GM23338 (cell line): Measurements from ENCODE around the gene CEACAM16. TPM values are rescaled to one million over a fixed set of nuclear protein-coding genes. Genes with fewer than 3 reads are reported as not detected.

Experiments
- ATAC-seq: fragments of 200-7000 bp; cut with Tn5 transposase; 3 replicates; pipeline ENCODE4 v1.9.1; 2020
- DNase-seq: peaks from one replicate; pipeline ENCODE4 v3.0.0-alpha.2; 2015; ENCODE audit warnings: low spot score
- H2AFZ ChIP-seq: fragments of 200-600 bp; sonication (generic); 2 replicates; pipeline ENCODE4 v1.8.0; 2016; ENCODE audit warnings: antibody characterized with exemption, mild to moderate bottlenecking, moderate library complexity
- H3F3A ChIP-seq: fragments of 200-600 bp; sonication (generic); replicated peaks from 2 replicates; pipeline ENCODE4 v1.8.0; 2017; ENCODE audit warnings: antibody characterized with exemption, mixed run types, low read depth
- H3K27ac ChIP-seq: fragments of 200-600 bp; sonication (generic); 2 replicates; pipeline ENCODE4 v1.6.1; 2016; ENCODE audit warnings: low read depth
- H3K27me3 ChIP-seq: fragments of 200-600 bp; sonication (generic); 2 replicates; pipeline ENCODE4 v1.8.0; 2016; ENCODE audit warnings: mild to moderate bottlenecking, mixed run types, moderate library complexity; ENCODE audit not compliant: insufficient read depth
- H3K36me3 ChIP-seq: fragments of 200-600 bp; sonication (generic); 2 replicates; pipeline ENCODE4 v1.8.0; 2016; ENCODE audit warnings: mild to moderate bottlenecking; ENCODE audit not compliant: insufficient read depth
- H3K4me1 ChIP-seq: fragments of 200-600 bp; sonication (generic); 2 replicates; pipeline ENCODE4 v1.8.0; 2016; ENCODE audit warnings: mild to moderate bottlenecking, moderate library complexity; ENCODE audit not compliant: insufficient read depth
- H3K4me2 ChIP-seq: fragments of 200-600 bp; sonication (generic); 2 replicates; pipeline ENCODE4 v1.7.1; 2017; ENCODE audit warnings: mixed run types
- H3K4me3 ChIP-seq: fragments of 200-600 bp; sonication (generic); 2 replicates; pipeline ENCODE4 v1.6.1; 2016; ENCODE audit warnings: mixed run types
- H3K79me2 ChIP-seq: fragments of 200-600 bp; sonication (generic); replicated peaks from 2 replicates; pipeline ENCODE4 v1.8.0; 2017; ENCODE audit warnings: mild to moderate bottlenecking; ENCODE audit not compliant: insufficient read depth
- H3K9me2 ChIP-seq: fragments of 200-600 bp; sonication (generic); 2 replicates; pipeline ENCODE4 v1.8.0; 2017; ENCODE audit not compliant: insufficient read depth
- H4K20me1 ChIP-seq: fragments of 200-600 bp; sonication (generic); replicated peaks from 2 replicates; pipeline ENCODE4 v1.8.0; 2017; ENCODE audit warnings: mild to moderate bottlenecking; ENCODE audit not compliant: insufficient read depth
- H3K27ac Mint-ChIP-seq: 2 replicates; pipeline ENCODE4 v1.8.0; 2020; ENCODE audit warnings: inconsistent platforms, mild to moderate bottlenecking, moderate library complexity, mixed read lengths
- H3K27me3 Mint-ChIP-seq: 3 replicates; pipeline ENCODE4 v1.8.0; 2022; ENCODE audit warnings: low read depth, mild to moderate bottlenecking, moderate library complexity, mixed read lengths, inconsistent platforms; ENCODE audit not compliant: insufficient read depth, poor library complexity
- H3K36me3 Mint-ChIP-seq: 3 replicates; pipeline ENCODE4 v1.8.0; 2021; ENCODE audit warnings: low read depth, mild to moderate bottlenecking, inconsistent platforms, moderate library complexity, mixed read lengths
- H3K4me1 Mint-ChIP-seq: 3 replicates; pipeline ENCODE4 v1.8.0; 2020; ENCODE audit warnings: mild to moderate bottlenecking, inconsistent platforms, mixed read lengths
- H3K4me3 Mint-ChIP-seq: 3 replicates; pipeline ENCODE4 v1.8.0; 2021; ENCODE audit warnings: moderate library complexity, mild to moderate bottlenecking, inconsistent platforms, mixed read lengths
- H3K9me3 Mint-ChIP-seq: 3 replicates; pipeline ENCODE4 v1.8.0; 2020; ENCODE audit warnings: moderate library complexity, mild to moderate bottlenecking, inconsistent platforms, mixed read lengths
- CREB1 ChIP-seq: fragments of 250-450 bp; sonication (Bioruptor Pico); IDR thresholded peaks from 2 replicates; pipeline ENCODE4 v1.5.0; 2020; ENCODE audit warnings: low read depth, mild to moderate bottlenecking, moderate library complexity
- EZH2phosphoT487 ChIP-seq: fragments of 200-600 bp; sonication (generic); IDR thresholded peaks from one replicate; pipeline ENCODE4 v1.8.1; 2018; ENCODE audit warnings: antibody characterized with exemption; ENCODE audit not compliant: unreplicated experiment
- JUNB ChIP-seq: IDR thresholded peaks from one replicate; pipeline ENCODE4 v1.6.1; 2016; ENCODE audit warnings: antibody characterized with exemption; ENCODE audit not compliant: unreplicated experiment
- STAT1 ChIP-seq: IDR thresholded peaks from one replicate; pipeline ENCODE4 v1.6.1; 2016; ENCODE audit warnings: antibody characterized with exemption; ENCODE audit not compliant: unreplicated experiment
- ZNF114 ChIP-seq: fragments of 250-450 bp; sonication (Bioruptor Pico); IDR thresholded peaks from 2 replicates; pipeline ENCODE4 v1.5.0; 2020; ENCODE audit warnings: mild to moderate bottlenecking, moderate library complexity
- ZNF331 ChIP-seq: fragments of 250-450 bp; sonication (Bioruptor Pico); IDR thresholded peaks from 2 replicates; pipeline ENCODE4 v1.5.0; 2020; ENCODE audit warnings: low read depth, mild to moderate bottlenecking, moderate library complexity
- polyA plus RNA-seq: library from polyadenylated mRNA; unstranded; fragments of >200 nt; fragmentation: Nextera tagmentation; extraction: Ambion mirVana; gene quantifications from 2 replicates; pipeline ENCODE4 v1.2.1, GENCODE V29; 2016
- total RNA-seq: library from RNA; depleted of rRNA; stranded (reverse); fragments of >200 nt; shearing (Covaris generic); gene quantifications from 2 replicates; pipeline ENCODE4 v1.2.3, GENCODE V29; 2014
- TF ChIP-seq, protein P1 (sequence below): IDR thresholded peaks from 2 replicates; pipeline ENCODE4 v1.6.1; 2016; ENCODE audit warnings: antibody characterized with exemption
- TF ChIP-seq, protein P2 (sequence below): fragments of 250-450 bp; sonication (Bioruptor Pico); IDR thresholded peaks from 2 replicates; pipeline ENCODE4 v1.5.0; 2020; ENCODE audit warnings: mild to moderate bottlenecking, moderate library complexity
- TF ChIP-seq, protein P3 (sequence below), 2 experiments: fragments of 200-600 bp in 1 of 2; sonication (generic) in 1 of 2; conservative IDR thresholded peaks; 2 replicates each; pipeline versions ENCODE4 v1.5.1 to v1.6.1; 2016 to 2017; ENCODE audit warnings: antibody characterized with exemption in 2 of 2, low read depth in 2 of 2, mild to moderate bottlenecking in 2 of 2, moderate library complexity in 1 of 2

CEACAM16 gene
- total and polyA plus RNA-seq, 2 experiments from 2014 or later: not detected

DNA sequence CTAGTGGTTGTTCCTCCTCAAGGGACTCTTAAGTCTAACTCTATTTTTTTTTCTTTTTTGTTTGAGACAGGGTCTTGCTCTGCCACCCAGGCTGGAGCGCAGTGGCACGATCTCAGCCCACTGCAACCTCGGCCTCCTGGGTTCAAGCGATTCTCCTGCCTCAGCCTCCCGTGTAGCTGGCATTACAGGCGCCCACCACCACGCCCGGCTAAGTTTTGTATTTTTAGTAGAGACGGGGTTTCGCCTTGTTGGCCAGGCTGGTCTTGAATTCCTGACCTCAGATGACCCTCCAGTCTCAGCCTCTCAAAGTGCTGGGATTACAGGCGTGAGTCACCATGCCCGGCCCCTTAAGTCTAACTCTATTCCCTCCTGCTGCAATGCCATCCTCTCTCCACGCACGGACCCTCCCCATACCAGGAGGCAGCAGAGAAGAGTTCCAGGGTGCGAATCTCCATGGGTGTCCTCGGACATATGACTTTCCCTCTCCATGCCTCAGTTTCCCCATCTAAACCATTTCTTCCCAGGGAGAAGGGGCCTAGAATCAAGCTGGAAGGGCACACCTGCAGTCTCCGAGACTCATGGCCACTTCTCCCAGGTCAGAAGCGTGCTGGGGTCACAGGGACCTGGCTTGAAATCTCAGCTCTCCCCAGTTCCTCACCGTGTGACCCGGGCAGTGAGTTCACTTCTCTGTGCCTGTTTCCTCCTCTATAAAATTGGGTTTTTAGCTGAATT is 43.5 kb downstream of the CEACAM16 start (continued):
- TF ChIP-seq ZNF114 (CRISPR knock-in tag) (no peak), ZNF331 (no peak)
- TF ChIP-seq, protein P1, sequence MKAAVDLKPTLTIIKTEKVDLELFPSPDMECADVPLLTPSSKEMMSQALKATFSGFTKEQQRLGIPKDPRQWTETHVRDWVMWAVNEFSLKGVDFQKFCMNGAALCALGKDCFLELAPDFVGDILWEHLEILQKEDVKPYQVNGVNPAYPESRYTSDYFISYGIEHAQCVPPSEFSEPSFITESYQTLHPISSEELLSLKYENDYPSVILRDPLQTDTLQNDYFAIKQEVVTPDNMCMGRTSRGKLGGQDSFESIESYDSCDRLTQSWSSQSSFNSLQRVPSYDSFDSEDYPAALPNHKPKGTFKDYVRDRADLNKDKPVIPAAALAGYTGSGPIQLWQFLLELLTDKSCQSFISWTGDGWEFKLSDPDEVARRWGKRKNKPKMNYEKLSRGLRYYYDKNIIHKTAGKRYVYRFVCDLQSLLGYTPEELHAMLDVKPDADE: no peak

DNA sequence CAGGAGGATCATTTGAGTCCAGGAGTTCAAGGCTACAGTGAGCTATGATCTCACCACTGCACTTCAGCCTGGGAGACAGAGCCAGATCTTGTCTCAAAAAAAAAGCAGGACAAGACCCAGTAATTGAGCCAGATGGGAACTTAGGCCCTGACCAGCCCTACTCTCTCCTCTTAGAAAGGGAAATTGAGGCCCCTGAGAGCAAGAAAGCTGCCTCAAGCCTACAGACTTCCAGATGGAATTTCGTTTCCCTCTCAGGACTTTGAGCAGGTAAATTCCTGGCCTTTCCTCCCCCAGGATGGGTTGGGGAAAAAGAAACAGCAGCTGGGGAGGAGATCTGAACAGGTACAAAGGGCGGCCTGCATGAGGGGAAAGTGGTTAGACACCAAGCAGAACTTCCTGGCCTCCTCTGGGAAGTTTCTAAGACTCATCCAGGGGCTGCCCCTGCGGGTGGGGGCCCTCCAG is 46.0 kb downstream of the CEACAM16 start:
- Histone ChIP-seq H2AFZ (no peak overlapping the region), H4K20me1 (no peaks in the 10 kb centered on the region), H3K4me3 (no peak overlapping the region), H3K9me2 (no peaks in the 10 kb centered on the region), H3K36me3 (no peaks in the 10 kb centered on the region), H3K4me2 (no peak overlapping the region), H3K27ac (no peak overlapping the region), H3K79me2 (no peaks in the 10 kb centered on the region), H3K4me1 (no peaks in the 10 kb centered on the region; the same call in 1 of the 2 replicates), H3F3A (peaks cover 3% of the 10 kb centered on the region; the same call in 1 of the 2 replicates), H3K27me3 (peaks cover 48% of the 10 kb centered on the region)
- no peaks in the 10 kb centered on the region; the same call in 2 of the 3 replicates for H3K9me3 Mint-ChIP-seq
- H3K4me3 Mint-ChIP-seq: no peak overlapping the region
- peaks cover 37% of the 10 kb centered on the region for H3K27me3 Mint-ChIP-seq
- ATAC-seq (no peak), DNase-seq (no peak)
- no peak overlapping the region for H3K27ac Mint-ChIP-seq
- H3K4me1 Mint-ChIP-seq: peaks cover 18% of the 10 kb centered on the region; the same call in 2 of the 3 replicates
- peaks cover 4% of the 10 kb centered on the region; the same call in 1 of the 3 replicates for H3K36me3 Mint-ChIP-seq
- TF ChIP-seq, protein P1: no peak
- TF ChIP-seq, protein P2, sequence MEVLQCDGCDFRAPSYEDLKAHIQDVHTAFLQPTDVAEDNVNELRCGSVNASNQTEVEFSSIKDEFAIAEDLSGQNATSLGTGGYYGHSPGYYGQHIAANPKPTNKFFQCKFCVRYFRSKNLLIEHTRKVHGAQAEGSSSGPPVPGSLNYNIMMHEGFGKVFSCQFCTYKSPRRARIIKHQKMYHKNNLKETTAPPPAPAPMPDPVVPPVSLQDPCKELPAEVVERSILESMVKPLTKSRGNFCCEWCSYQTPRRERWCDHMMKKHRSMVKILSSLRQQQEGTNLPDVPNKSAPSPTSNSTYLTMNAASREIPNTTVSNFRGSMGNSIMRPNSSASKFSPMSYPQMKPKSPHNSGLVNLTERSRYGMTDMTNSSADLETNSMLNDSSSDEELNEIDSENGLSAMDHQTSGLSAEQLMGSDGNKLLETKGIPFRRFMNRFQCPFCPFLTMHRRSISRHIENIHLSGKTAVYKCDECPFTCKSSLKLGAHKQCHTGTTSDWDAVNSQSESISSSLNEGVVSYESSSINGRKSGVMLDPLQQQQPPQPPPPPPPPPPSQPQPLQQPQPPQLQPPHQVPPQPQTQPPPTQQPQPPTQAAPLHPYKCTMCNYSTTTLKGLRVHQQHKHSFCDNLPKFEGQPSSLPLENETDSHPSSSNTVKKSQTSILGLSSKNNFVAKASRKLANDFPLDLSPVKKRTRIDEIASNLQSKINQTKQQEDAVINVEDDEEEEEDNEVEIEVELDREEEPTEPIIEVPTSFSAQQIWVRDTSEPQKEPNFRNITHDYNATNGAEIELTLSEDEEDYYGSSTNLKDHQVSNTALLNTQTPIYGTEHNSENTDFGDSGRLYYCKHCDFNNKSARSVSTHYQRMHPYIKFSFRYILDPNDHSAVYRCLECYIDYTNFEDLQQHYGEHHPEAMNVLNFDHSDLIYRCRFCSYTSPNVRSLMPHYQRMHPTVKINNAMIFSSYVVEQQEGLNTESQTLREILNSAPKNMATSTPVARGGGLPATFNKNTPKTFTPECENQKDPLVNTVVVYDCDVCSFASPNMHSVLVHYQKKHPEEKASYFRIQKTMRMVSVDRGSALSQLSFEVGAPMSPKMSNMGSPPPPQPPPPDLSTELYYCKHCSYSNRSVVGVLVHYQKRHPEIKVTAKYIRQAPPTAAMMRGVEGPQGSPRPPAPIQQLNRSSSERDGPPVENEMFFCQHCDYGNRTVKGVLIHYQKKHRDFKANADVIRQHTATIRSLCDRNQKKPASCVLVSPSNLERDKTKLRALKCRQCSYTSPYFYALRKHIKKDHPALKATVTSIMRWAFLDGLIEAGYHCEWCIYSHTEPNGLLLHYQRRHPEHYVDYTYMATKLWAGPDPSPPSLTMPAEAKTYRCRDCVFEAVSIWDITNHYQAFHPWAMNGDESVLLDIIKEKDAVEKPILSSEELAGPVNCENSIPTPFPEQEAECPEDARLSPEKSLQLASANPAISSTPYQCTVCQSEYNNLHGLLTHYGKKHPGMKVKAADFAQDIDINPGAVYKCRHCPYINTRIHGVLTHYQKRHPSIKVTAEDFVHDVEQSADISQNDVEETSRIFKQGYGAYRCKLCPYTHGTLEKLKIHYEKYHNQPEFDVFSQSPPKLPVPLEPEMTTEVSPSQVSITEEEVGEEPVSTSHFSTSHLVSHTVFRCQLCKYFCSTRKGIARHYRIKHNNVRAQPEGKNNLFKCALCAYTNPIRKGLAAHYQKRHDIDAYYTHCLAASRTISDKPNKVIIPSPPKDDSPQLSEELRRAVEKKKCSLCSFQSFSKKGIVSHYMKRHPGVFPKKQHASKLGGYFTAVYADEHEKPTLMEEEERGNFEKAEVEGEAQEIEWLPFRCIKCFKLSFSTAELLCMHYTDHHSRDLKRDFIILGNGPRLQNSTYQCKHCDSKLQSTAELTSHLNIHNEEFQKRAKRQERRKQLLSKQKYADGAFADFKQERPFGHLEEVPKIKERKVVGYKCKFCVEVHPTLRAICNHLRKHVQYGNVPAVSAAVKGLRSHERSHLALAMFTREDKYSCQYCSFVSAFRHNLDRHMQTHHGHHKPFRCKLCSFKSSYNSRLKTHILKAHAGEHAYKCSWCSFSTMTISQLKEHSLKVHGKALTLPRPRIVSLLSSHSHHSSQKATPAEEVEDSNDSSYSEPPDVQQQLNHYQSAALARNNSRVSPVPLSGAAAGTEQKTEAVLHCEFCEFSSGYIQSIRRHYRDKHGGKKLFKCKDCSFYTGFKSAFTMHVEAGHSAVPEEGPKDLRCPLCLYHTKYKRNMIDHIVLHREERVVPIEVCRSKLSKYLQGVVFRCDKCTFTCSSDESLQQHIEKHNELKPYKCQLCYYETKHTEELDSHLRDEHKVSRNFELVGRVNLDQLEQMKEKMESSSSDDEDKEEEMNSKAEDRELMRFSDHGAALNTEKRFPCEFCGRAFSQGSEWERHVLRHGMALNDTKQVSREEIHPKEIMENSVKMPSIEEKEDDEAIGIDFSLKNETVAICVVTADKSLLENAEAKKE (CRISPR knock-in tag): no peak
- no peak for TF ChIP-seq CREB1
- TF ChIP-seq ZNF114 (CRISPR knock-in tag): no peak
- TF ChIP-seq EZH2phosphoT487: no peak
- no peak for TF ChIP-seq ZNF331
- TF ChIP-seq, protein P3, sequence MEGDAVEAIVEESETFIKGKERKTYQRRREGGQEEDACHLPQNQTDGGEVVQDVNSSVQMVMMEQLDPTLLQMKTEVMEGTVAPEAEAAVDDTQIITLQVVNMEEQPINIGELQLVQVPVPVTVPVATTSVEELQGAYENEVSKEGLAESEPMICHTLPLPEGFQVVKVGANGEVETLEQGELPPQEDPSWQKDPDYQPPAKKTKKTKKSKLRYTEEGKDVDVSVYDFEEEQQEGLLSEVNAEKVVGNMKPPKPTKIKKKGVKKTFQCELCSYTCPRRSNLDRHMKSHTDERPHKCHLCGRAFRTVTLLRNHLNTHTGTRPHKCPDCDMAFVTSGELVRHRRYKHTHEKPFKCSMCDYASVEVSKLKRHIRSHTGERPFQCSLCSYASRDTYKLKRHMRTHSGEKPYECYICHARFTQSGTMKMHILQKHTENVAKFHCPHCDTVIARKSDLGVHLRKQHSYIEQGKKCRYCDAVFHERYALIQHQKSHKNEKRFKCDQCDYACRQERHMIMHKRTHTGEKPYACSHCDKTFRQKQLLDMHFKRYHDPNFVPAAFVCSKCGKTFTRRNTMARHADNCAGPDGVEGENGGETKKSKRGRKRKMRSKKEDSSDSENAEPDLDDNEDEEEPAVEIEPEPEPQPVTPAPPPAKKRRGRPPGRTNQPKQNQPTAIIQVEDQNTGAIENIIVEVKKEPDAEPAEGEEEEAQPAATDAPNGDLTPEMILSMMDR (conservative IDR thresholded peaks at IDR 0.05; ENCODE audit: low read depth in 2 of 2): no peak
- no peak for TF ChIP-seq STAT1
- no peak for TF ChIP-seq JUNB
